GM23338 (cell line): ENCODE data around the gene FAAP100. TPM values are rescaled to one million over a fixed set of nuclear protein-coding genes. Genes with fewer than 3 reads are reported as not detected.

Source experiments
- ATAC-seq: fragments of 200-7000 bp; cut with Tn5 transposase; 3 replicates; pipeline ENCODE4 v1.9.1; 2020
- DNase-seq: peaks from one replicate; pipeline ENCODE4 v3.0.0-alpha.2; 2015; ENCODE audit warnings: low spot score
- H2AFZ ChIP-seq: fragments of 200-600 bp; sonication (generic); 2 replicates; pipeline ENCODE4 v1.8.0; 2016; ENCODE audit warnings: antibody characterized with exemption, mild to moderate bottlenecking, moderate library complexity
- H3F3A ChIP-seq: fragments of 200-600 bp; sonication (generic); replicated peaks from 2 replicates; pipeline ENCODE4 v1.8.0; 2017; ENCODE audit warnings: antibody characterized with exemption, mixed run types, low read depth
- H3K27ac ChIP-seq: fragments of 200-600 bp; sonication (generic); 2 replicates; pipeline ENCODE4 v1.6.1; 2016; ENCODE audit warnings: low read depth
- H3K27me3 ChIP-seq: fragments of 200-600 bp; sonication (generic); 2 replicates; pipeline ENCODE4 v1.8.0; 2016; ENCODE audit warnings: mild to moderate bottlenecking, mixed run types, moderate library complexity; ENCODE audit not compliant: insufficient read depth
- H3K36me3 ChIP-seq: fragments of 200-600 bp; sonication (generic); 2 replicates; pipeline ENCODE4 v1.8.0; 2016; ENCODE audit warnings: mild to moderate bottlenecking; ENCODE audit not compliant: insufficient read depth
- H3K4me1 ChIP-seq: fragments of 200-600 bp; sonication (generic); 2 replicates; pipeline ENCODE4 v1.8.0; 2016; ENCODE audit warnings: mild to moderate bottlenecking, moderate library complexity; ENCODE audit not compliant: insufficient read depth
- H3K4me2 ChIP-seq: fragments of 200-600 bp; sonication (generic); 2 replicates; pipeline ENCODE4 v1.7.1; 2017; ENCODE audit warnings: mixed run types
- H3K4me3 ChIP-seq: fragments of 200-600 bp; sonication (generic); 2 replicates; pipeline ENCODE4 v1.6.1; 2016; ENCODE audit warnings: mixed run types
- H3K79me2 ChIP-seq: fragments of 200-600 bp; sonication (generic); replicated peaks from 2 replicates; pipeline ENCODE4 v1.8.0; 2017; ENCODE audit warnings: mild to moderate bottlenecking; ENCODE audit not compliant: insufficient read depth
- H3K9me2 ChIP-seq: fragments of 200-600 bp; sonication (generic); 2 replicates; pipeline ENCODE4 v1.8.0; 2017; ENCODE audit not compliant: insufficient read depth
- H4K20me1 ChIP-seq: fragments of 200-600 bp; sonication (generic); replicated peaks from 2 replicates; pipeline ENCODE4 v1.8.0; 2017; ENCODE audit warnings: mild to moderate bottlenecking; ENCODE audit not compliant: insufficient read depth
- H3K27ac Mint-ChIP-seq: 2 replicates; pipeline ENCODE4 v1.8.0; 2020; ENCODE audit warnings: inconsistent platforms, mild to moderate bottlenecking, moderate library complexity, mixed read lengths
- H3K27me3 Mint-ChIP-seq: 3 replicates; pipeline ENCODE4 v1.8.0; 2022; ENCODE audit warnings: low read depth, mild to moderate bottlenecking, moderate library complexity, mixed read lengths, inconsistent platforms; ENCODE audit not compliant: insufficient read depth, poor library complexity
- H3K36me3 Mint-ChIP-seq: 3 replicates; pipeline ENCODE4 v1.8.0; 2021; ENCODE audit warnings: low read depth, mild to moderate bottlenecking, inconsistent platforms, moderate library complexity, mixed read lengths
- H3K4me1 Mint-ChIP-seq: 3 replicates; pipeline ENCODE4 v1.8.0; 2020; ENCODE audit warnings: mild to moderate bottlenecking, inconsistent platforms, mixed read lengths
- H3K4me3 Mint-ChIP-seq: 3 replicates; pipeline ENCODE4 v1.8.0; 2021; ENCODE audit warnings: moderate library complexity, mild to moderate bottlenecking, inconsistent platforms, mixed read lengths
- H3K9me3 Mint-ChIP-seq: 3 replicates; pipeline ENCODE4 v1.8.0; 2020; ENCODE audit warnings: moderate library complexity, mild to moderate bottlenecking, inconsistent platforms, mixed read lengths
- EZH2phosphoT487 ChIP-seq: fragments of 200-600 bp; sonication (generic); IDR thresholded peaks from one replicate; pipeline ENCODE4 v1.8.1; 2018; ENCODE audit warnings: antibody characterized with exemption; ENCODE audit not compliant: unreplicated experiment
- JUNB ChIP-seq: IDR thresholded peaks from one replicate; pipeline ENCODE4 v1.6.1; 2016; ENCODE audit warnings: antibody characterized with exemption; ENCODE audit not compliant: unreplicated experiment
- POLR2AphosphoS5 ChIP-seq: IDR thresholded peaks from 2 replicates; pipeline ENCODE4 v1.6.1; 2016; ENCODE audit warnings: antibody characterized with exemption, low read depth
- STAT1 ChIP-seq: IDR thresholded peaks from one replicate; pipeline ENCODE4 v1.6.1; 2016; ENCODE audit warnings: antibody characterized with exemption; ENCODE audit not compliant: unreplicated experiment
- polyA plus RNA-seq: library from polyadenylated mRNA; unstranded; fragments of >200 nt; fragmentation: Nextera tagmentation; extraction: Ambion mirVana; gene quantifications from 2 replicates; pipeline ENCODE4 v1.2.1, GENCODE V29; 2016
- total RNA-seq: library from RNA; depleted of rRNA; stranded (reverse); fragments of >200 nt; shearing (Covaris generic); gene quantifications from 2 replicates; pipeline ENCODE4 v1.2.3, GENCODE V29; 2014
- TF ChIP-seq, protein P1 (sequence below): IDR thresholded peaks from 2 replicates; pipeline ENCODE4 v1.6.1; 2016; ENCODE audit warnings: antibody characterized with exemption
- TF ChIP-seq, protein P2 (sequence below): fragments of 250-450 bp; sonication (Bioruptor Pico); IDR thresholded peaks from 2 replicates; pipeline ENCODE4 v1.5.0; 2020; ENCODE audit warnings: mild to moderate bottlenecking, moderate library complexity
- TF ChIP-seq, protein P3 (sequence below), 2 experiments: fragments of 200-600 bp in 1 of 2; sonication (generic) in 1 of 2; conservative IDR thresholded peaks; 2 replicates each; pipeline versions ENCODE4 v1.5.1 to v1.6.1; 2016 to 2017; ENCODE audit warnings: antibody characterized with exemption in 2 of 2, low read depth in 2 of 2, mild to moderate bottlenecking in 2 of 2, moderate library complexity in 1 of 2
- TF ChIP-seq, protein P4 (sequence below): IDR thresholded peaks from one replicate; pipeline ENCODE4 v1.6.1; 2018; ENCODE audit warnings: antibody characterized with exemption; ENCODE audit not compliant: unreplicated experiment

The FAAP100 gene
- total and polyA plus RNA-seq, 2 experiments from 2014 or later = 16.0 to 50.5 TPM

DNA sequence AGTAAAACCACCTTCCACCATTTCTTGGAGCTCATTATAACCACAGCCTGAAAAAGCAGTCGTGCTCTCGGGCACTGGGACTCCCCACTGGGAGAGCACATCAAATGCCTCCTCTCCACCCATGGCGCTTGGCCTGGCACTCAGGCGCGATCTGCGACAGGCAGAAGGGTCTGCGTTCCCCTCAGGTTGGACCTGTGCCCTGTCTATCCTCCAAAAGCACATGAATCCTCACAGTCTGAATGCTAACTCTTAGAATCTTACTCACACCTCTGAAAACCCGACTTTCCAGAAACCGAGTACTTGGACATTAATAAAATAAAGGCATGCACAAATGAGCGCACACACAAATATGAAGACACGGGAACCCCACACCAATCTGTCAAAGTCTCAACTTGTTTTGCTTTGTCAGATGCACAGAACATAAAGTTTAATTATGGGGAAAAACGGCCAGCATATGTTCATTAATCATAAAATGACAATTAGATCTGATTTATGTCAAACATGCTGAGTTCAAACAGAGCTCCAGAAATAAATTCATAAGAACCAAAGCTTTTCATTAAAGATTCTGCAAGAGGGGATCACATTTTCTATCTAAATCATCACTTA, 20.5 kb upstream of the FAAP100 start:
- Mint-ChIP-seq H3K4me1 (no peaks in the 10 kb centered on the region), H3K4me3 (no peak overlapping the region), H3K36me3 (peaks cover 74% of the 10 kb centered on the region), H3K27ac (no peak overlapping the region), H3K9me3 (no peaks in the 10 kb centered on the region), H3K27me3 (peaks cover 3% of the 10 kb centered on the region)
- Histone ChIP-seq H3K4me1 (no peaks in the 10 kb centered on the region), H3K9me2 (no peaks in the 10 kb centered on the region), H3K4me2 (no peak overlapping the region), H3K27ac (no peak overlapping the region), H4K20me1 (peaks cover 17% of the 10 kb centered on the region), H3K27me3 (no peaks in the 10 kb centered on the region), H2AFZ (no peak overlapping the region), H3F3A (0 out of 2 replicates have a peak, but pooled peaks cover 2% of the 10 kb centered on the region), H3K4me3 (no peak overlapping the region), H3K36me3 (peaks cover 9% of the 10 kb centered on the region; the same call in 1 of the 2 replicates), H3K79me2 (no peaks in the 10 kb centered on the region; the same call in 1 of the 2 replicates)
- no peak for DNase-seq
- TF ChIP-seq JUNB = no peak
- TF ChIP-seq POLR2AphosphoS5 = no peak
- TF ChIP-seq, protein P1, sequence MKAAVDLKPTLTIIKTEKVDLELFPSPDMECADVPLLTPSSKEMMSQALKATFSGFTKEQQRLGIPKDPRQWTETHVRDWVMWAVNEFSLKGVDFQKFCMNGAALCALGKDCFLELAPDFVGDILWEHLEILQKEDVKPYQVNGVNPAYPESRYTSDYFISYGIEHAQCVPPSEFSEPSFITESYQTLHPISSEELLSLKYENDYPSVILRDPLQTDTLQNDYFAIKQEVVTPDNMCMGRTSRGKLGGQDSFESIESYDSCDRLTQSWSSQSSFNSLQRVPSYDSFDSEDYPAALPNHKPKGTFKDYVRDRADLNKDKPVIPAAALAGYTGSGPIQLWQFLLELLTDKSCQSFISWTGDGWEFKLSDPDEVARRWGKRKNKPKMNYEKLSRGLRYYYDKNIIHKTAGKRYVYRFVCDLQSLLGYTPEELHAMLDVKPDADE = no peak
- TF ChIP-seq, protein P2, sequence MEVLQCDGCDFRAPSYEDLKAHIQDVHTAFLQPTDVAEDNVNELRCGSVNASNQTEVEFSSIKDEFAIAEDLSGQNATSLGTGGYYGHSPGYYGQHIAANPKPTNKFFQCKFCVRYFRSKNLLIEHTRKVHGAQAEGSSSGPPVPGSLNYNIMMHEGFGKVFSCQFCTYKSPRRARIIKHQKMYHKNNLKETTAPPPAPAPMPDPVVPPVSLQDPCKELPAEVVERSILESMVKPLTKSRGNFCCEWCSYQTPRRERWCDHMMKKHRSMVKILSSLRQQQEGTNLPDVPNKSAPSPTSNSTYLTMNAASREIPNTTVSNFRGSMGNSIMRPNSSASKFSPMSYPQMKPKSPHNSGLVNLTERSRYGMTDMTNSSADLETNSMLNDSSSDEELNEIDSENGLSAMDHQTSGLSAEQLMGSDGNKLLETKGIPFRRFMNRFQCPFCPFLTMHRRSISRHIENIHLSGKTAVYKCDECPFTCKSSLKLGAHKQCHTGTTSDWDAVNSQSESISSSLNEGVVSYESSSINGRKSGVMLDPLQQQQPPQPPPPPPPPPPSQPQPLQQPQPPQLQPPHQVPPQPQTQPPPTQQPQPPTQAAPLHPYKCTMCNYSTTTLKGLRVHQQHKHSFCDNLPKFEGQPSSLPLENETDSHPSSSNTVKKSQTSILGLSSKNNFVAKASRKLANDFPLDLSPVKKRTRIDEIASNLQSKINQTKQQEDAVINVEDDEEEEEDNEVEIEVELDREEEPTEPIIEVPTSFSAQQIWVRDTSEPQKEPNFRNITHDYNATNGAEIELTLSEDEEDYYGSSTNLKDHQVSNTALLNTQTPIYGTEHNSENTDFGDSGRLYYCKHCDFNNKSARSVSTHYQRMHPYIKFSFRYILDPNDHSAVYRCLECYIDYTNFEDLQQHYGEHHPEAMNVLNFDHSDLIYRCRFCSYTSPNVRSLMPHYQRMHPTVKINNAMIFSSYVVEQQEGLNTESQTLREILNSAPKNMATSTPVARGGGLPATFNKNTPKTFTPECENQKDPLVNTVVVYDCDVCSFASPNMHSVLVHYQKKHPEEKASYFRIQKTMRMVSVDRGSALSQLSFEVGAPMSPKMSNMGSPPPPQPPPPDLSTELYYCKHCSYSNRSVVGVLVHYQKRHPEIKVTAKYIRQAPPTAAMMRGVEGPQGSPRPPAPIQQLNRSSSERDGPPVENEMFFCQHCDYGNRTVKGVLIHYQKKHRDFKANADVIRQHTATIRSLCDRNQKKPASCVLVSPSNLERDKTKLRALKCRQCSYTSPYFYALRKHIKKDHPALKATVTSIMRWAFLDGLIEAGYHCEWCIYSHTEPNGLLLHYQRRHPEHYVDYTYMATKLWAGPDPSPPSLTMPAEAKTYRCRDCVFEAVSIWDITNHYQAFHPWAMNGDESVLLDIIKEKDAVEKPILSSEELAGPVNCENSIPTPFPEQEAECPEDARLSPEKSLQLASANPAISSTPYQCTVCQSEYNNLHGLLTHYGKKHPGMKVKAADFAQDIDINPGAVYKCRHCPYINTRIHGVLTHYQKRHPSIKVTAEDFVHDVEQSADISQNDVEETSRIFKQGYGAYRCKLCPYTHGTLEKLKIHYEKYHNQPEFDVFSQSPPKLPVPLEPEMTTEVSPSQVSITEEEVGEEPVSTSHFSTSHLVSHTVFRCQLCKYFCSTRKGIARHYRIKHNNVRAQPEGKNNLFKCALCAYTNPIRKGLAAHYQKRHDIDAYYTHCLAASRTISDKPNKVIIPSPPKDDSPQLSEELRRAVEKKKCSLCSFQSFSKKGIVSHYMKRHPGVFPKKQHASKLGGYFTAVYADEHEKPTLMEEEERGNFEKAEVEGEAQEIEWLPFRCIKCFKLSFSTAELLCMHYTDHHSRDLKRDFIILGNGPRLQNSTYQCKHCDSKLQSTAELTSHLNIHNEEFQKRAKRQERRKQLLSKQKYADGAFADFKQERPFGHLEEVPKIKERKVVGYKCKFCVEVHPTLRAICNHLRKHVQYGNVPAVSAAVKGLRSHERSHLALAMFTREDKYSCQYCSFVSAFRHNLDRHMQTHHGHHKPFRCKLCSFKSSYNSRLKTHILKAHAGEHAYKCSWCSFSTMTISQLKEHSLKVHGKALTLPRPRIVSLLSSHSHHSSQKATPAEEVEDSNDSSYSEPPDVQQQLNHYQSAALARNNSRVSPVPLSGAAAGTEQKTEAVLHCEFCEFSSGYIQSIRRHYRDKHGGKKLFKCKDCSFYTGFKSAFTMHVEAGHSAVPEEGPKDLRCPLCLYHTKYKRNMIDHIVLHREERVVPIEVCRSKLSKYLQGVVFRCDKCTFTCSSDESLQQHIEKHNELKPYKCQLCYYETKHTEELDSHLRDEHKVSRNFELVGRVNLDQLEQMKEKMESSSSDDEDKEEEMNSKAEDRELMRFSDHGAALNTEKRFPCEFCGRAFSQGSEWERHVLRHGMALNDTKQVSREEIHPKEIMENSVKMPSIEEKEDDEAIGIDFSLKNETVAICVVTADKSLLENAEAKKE (CRISPR knock-in tag) = no peak
- TF ChIP-seq, protein P3, sequence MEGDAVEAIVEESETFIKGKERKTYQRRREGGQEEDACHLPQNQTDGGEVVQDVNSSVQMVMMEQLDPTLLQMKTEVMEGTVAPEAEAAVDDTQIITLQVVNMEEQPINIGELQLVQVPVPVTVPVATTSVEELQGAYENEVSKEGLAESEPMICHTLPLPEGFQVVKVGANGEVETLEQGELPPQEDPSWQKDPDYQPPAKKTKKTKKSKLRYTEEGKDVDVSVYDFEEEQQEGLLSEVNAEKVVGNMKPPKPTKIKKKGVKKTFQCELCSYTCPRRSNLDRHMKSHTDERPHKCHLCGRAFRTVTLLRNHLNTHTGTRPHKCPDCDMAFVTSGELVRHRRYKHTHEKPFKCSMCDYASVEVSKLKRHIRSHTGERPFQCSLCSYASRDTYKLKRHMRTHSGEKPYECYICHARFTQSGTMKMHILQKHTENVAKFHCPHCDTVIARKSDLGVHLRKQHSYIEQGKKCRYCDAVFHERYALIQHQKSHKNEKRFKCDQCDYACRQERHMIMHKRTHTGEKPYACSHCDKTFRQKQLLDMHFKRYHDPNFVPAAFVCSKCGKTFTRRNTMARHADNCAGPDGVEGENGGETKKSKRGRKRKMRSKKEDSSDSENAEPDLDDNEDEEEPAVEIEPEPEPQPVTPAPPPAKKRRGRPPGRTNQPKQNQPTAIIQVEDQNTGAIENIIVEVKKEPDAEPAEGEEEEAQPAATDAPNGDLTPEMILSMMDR (conservative IDR thresholded peaks at IDR 0.05; ENCODE audit: low read depth in 2 of 2) = no peak
- TF ChIP-seq, protein P4, sequence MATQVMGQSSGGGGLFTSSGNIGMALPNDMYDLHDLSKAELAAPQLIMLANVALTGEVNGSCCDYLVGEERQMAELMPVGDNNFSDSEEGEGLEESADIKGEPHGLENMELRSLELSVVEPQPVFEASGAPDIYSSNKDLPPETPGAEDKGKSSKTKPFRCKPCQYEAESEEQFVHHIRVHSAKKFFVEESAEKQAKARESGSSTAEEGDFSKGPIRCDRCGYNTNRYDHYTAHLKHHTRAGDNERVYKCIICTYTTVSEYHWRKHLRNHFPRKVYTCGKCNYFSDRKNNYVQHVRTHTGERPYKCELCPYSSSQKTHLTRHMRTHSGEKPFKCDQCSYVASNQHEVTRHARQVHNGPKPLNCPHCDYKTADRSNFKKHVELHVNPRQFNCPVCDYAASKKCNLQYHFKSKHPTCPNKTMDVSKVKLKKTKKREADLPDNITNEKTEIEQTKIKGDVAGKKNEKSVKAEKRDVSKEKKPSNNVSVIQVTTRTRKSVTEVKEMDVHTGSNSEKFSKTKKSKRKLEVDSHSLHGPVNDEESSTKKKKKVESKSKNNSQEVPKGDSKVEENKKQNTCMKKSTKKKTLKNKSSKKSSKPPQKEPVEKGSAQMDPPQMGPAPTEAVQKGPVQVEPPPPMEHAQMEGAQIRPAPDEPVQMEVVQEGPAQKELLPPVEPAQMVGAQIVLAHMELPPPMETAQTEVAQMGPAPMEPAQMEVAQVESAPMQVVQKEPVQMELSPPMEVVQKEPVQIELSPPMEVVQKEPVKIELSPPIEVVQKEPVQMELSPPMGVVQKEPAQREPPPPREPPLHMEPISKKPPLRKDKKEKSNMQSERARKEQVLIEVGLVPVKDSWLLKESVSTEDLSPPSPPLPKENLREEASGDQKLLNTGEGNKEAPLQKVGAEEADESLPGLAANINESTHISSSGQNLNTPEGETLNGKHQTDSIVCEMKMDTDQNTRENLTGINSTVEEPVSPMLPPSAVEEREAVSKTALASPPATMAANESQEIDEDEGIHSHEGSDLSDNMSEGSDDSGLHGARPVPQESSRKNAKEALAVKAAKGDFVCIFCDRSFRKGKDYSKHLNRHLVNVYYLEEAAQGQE = no peak
- TF ChIP-seq EZH2phosphoT487 = no peak
- TF ChIP-seq STAT1 = no peak
- no peak for ATAC-seq
